Measurements from ENCODE around the gene MLPH. TPM values are rescaled to one million over a fixed set of nuclear protein-coding genes. Genes with fewer than 3 reads are reported as not detected.
A peak's percentile ranks its signal among the peaks of the same experiment; 100 is the strongest.

MLPH gene
- total and polyA plus RNA-seq, 4 donors, result 1.6 to 25.9 (median 22.3) TPM

- WGBS, result 64% methylated on average over 2 of the region's 2 CpGs
- peaks cover 0 to 7% (median 2%) of the 10 kb centered on the region in 4 donors for H3K36me3 ChIP-seq (ENCODE audit: control insufficient read depth in 4 of 4, insufficient read depth in 3 of 4, low read depth in 1 of 4, low read length in 3 of 4)
- H3K9ac ChIP-seq (ENCODE audit: low read depth in 1 of 2, low read length in 2 of 2), result peak overlapping the region; percentile 24 to 52
- no peaks in the 10 kb centered on the region for H3K9me3 ChIP-seq (ENCODE audit: control insufficient read depth in 4 of 4, low read length in 3 of 4)
- H3K4me1 ChIP-seq (ENCODE audit: control insufficient read depth in 4 of 4, insufficient read depth in 4 of 4, low read length in 3 of 4), result peaks cover 3 to 15% (median 6%) of the 10 kb centered on the region in 4 donors
- DNase-seq (ENCODE audit: low spot score), result no peak
- no peak for TF ChIP-seq ATF3 (IDR thresholded peaks at IDR 0.05)
- TF ChIP-seq FOXA2 (IDR thresholded peaks at IDR 0.05), result peak; percentile 44
- TF ChIP-seq YY1 (IDR thresholded peaks at IDR 0.05), result no peak
- TF ChIP-seq NR2F2 (IDR thresholded peaks at IDR 0.05), result no peak
- no peak for TF ChIP-seq SP1 (IDR thresholded peaks at IDR 0.05)
- TF ChIP-seq RXRA (IDR thresholded peaks at IDR 0.05), result peak in 1 of 2 donors; percentile 45
- TF ChIP-seq FOXA1 (IDR thresholded peaks at IDR 0.05), result peak; percentile 21
- TF ChIP-seq TAF1 (conservative IDR thresholded peaks at IDR 0.05), result no peak
- no peak for TF ChIP-seq CTCF (IDR thresholded peaks at IDR 0.05; ENCODE audit: low read depth, low read length, missing input control)
- TF ChIP-seq HNF4A (conservative IDR thresholded peaks at IDR 0.05), result peak in 1 of 2 donors; percentile 13
- H3K27ac ChIP-seq (ENCODE audit: low read depth in 1 of 2, low read length in 2 of 2), result peak overlapping the region; percentile 97 to 98
- H3K27me3 ChIP-seq (ENCODE audit: control insufficient read depth in 4 of 4, insufficient read depth in 4 of 4, low read length in 3 of 4), result no peaks in the 10 kb centered on the region
- no peak overlapping the region for H3K4me3 ChIP-seq (ENCODE audit: low read depth in 1 of 3, low read length in 3 of 3)
Measured at GRCh38 chr2:237501892-237502513, 15.0 kb downstream of the MLPH start.

GRCh38 chr2:237503201-237503600 lies 16.1 kb downstream of the MLPH start:
- Histone ChIP-seq H3K4me3 (ENCODE audit: low read depth in 1 of 3, low read length in 3 of 3) (no peak overlapping the region), H3K9me3 (ENCODE audit: control insufficient read depth in 4 of 4, low read length in 3 of 4) (no peaks in the 10 kb centered on the region), H3K9ac (ENCODE audit: low read depth in 1 of 2, low read length in 2 of 2) (no peak overlapping the region), H3K36me3 (ENCODE audit: control insufficient read depth in 4 of 4, insufficient read depth in 3 of 4, low read depth in 1 of 4, low read length in 3 of 4) (peaks cover 0 to 6% (median 2%) of the 10 kb centered on the region in 4 donors), H3K27me3 (ENCODE audit: control insufficient read depth in 4 of 4, insufficient read depth in 4 of 4, low read length in 3 of 4) (no peaks in the 10 kb centered on the region), H3K27ac (ENCODE audit: low read depth in 1 of 2, low read length in 2 of 2) (peak overlapping the region; percentile 97 to 98), H3K4me1 (ENCODE audit: control insufficient read depth in 4 of 4, insufficient read depth in 4 of 4, low read length in 3 of 4) (peaks cover 3 to 18% (median 6%) of the 10 kb centered on the region in 4 donors)
- 95% methylated on average over 16 of the region's 16 CpGs for WGBS
- no peak for TF ChIP-seq SP1 (IDR thresholded peaks at IDR 0.05)
- TF ChIP-seq GABPA (IDR thresholded peaks at IDR 0.05 in 1 of 2, conservative IDR thresholded peaks at IDR 0.05 in 1 of 2), result no peak
- TF ChIP-seq ATF3 (IDR thresholded peaks at IDR 0.05), result no peak
- TF ChIP-seq FOXA1 (IDR thresholded peaks at IDR 0.05), result no peak
- no peak for TF ChIP-seq MAX (IDR thresholded peaks at IDR 0.05)
- no peak for TF ChIP-seq JUND (IDR thresholded peaks at IDR 0.05)
- TF ChIP-seq RAD21 (IDR thresholded peaks at IDR 0.05), result no peak
- no peak for TF ChIP-seq CTCF (IDR thresholded peaks at IDR 0.05; ENCODE audit: low read depth, low read length, missing input control)
- TF ChIP-seq YY1 (IDR thresholded peaks at IDR 0.05), result no peak
- no peak for TF ChIP-seq HNF4G (IDR thresholded peaks at IDR 0.05)
- TF ChIP-seq NR2F2 (IDR thresholded peaks at IDR 0.05), result no peak
- TF ChIP-seq TAF1 (conservative IDR thresholded peaks at IDR 0.05), result no peak
- no peak for TF ChIP-seq ZBTB33 (IDR thresholded peaks at IDR 0.05)
- no peak for TF ChIP-seq HNF4A (conservative IDR thresholded peaks at IDR 0.05)
- DNase-seq (ENCODE audit: low spot score), result no peak
